Activated naive CD8-positive, alpha-beta T cell treated with anti-CD3 and anti-CD28 coated beads for 36 hours (primary cell): ENCODE results near the gene PRKAR1A. TPM values are rescaled to one million over a fixed set of nuclear protein-coding genes. Genes with fewer than 3 reads are reported as not detected.

Experiments
- DNase-seq: peaks from one replicate; pipeline ENCODE4 v3.0.0; 2021
- H3K27ac Mint-ChIP-seq: one replicate; pipeline ENCODE4 v1.8.0; 2022; ENCODE audit warnings: mild to moderate bottlenecking, moderate library complexity, mixed read lengths
- H3K27me3 Mint-ChIP-seq: one replicate; pipeline ENCODE4 v1.8.0; 2022; ENCODE audit warnings: mild to moderate bottlenecking, mixed read lengths
- H3K36me3 Mint-ChIP-seq: one replicate; pipeline ENCODE4 v1.8.0; 2021; ENCODE audit warnings: mild to moderate bottlenecking, mixed read lengths
- H3K4me1 Mint-ChIP-seq: one replicate; pipeline ENCODE4 v1.8.0; 2021; ENCODE audit warnings: mixed read lengths
- H3K4me3 Mint-ChIP-seq: one replicate; pipeline ENCODE4 v1.8.0; 2022; ENCODE audit warnings: mild to moderate bottlenecking, moderate library complexity, mixed read lengths
- H3K9me3 Mint-ChIP-seq: one replicate; pipeline ENCODE4 v1.8.0; 2022; ENCODE audit warnings: mixed read lengths
- total RNA-seq, 2 experiments: library from RNA; stranded (reverse); gene quantifications; one replicate each; pipeline ENCODE4 v1.2.3, GENCODE V29; 2021

The PRKAR1A gene
- total RNA-seq, 2 experiments from 2014 or later: 152 to 156 TPM

DNA sequence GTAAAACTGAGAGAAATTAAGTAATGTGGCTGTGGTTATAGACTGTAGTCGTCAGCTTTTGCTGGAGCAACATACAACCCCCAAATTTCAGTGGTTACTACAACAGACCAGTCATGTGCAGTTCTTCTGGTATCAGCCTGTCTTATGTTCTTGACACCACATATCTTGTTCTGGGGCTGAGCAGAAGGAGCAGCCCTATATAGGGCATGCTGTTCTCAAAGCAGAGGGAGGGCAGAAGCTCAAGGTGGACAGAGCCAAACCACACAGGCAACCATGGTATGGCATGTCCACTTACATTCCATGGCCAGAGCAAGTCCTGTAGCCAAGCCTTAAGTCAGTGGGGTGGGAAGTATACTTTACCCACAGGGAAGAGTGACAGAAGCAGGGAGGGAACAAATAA is 7.7 kb downstream of the PRKAR1A start:
- Mint-ChIP-seq H3K36me3 (peaks cover 55% of the 10 kb centered on the region), H3K27ac (peak overlapping the region; percentile 54), H3K4me1 (peaks cover 21% of the 10 kb centered on the region), H3K27me3 (no peaks in the 10 kb centered on the region), H3K4me3 (no peak overlapping the region), H3K9me3 (no peaks in the 10 kb centered on the region)
- no peak for DNase-seq

- no peaks in the 10 kb centered on the region for H3K27me3 Mint-ChIP-seq
- peaks cover 39% of the 10 kb centered on the region for H3K36me3 Mint-ChIP-seq
- no peaks in the 10 kb centered on the region for H3K9me3 Mint-ChIP-seq
- H3K4me1 Mint-ChIP-seq: peaks cover 10% of the 10 kb centered on the region
- no peak overlapping the region for H3K27ac Mint-ChIP-seq
- no peak overlapping the region for H3K4me3 Mint-ChIP-seq
- DNase-seq: no peak
Measured at GRCh38 chr17:68522266-68522665, 10.0 kb downstream of the PRKAR1A start.

GRCh38 chr17:68526548-68526947 is 14.3 kb downstream of the PRKAR1A start:
- H3K27ac Mint-ChIP-seq: no peak overlapping the region
- DNase-seq: no peak
- no peak overlapping the region for H3K4me3 Mint-ChIP-seq
- H3K9me3 Mint-ChIP-seq: no peaks in the 10 kb centered on the region
- no peaks in the 10 kb centered on the region for H3K27me3 Mint-ChIP-seq
- peaks cover 32% of the 10 kb centered on the region for H3K36me3 Mint-ChIP-seq
- peaks cover 3% of the 10 kb centered on the region for H3K4me1 Mint-ChIP-seq

GRCh38 chr17:68527314-68527713 is 15.1 kb downstream of the PRKAR1A start:
- peaks cover 3% of the 10 kb centered on the region for H3K4me1 Mint-ChIP-seq
- DNase-seq: no peak
- H3K27ac Mint-ChIP-seq: no peak overlapping the region
- peaks cover 31% of the 10 kb centered on the region for H3K36me3 Mint-ChIP-seq
- H3K4me3 Mint-ChIP-seq: no peak overlapping the region
- no peaks in the 10 kb centered on the region for H3K9me3 Mint-ChIP-seq
- no peaks in the 10 kb centered on the region for H3K27me3 Mint-ChIP-seq

GRCh38 chr17:68531252-68531651 is 19.0 kb downstream of the PRKAR1A start:
- peaks cover 21% of the 10 kb centered on the region for H3K36me3 Mint-ChIP-seq
- no peak overlapping the region for H3K27ac Mint-ChIP-seq
- H3K27me3 Mint-ChIP-seq: no peaks in the 10 kb centered on the region

DNA sequence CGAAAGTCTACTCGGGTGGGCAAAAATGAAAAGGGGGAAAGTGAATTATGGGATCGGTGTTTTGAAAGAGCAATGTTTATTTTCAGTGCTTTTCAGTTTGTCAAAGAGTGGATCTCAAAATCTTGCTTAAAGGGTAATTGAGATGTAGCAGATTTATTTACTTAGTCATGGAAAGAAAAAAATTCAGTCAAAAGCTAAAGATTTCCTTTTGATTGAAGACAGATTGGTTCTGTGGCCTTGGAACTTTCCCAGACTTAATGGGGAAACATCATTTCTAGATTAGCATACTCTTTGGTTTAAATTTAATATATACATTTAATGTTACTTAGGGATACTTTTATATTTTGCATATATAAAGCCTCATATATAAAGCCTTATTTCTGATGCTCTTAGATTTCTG is 20.6 kb downstream of the PRKAR1A start:
- peaks cover 6% of the 10 kb centered on the region for H3K4me1 Mint-ChIP-seq
- H3K27ac Mint-ChIP-seq: no peak overlapping the region
- H3K36me3 Mint-ChIP-seq: peaks cover 20% of the 10 kb centered on the region
- H3K4me3 Mint-ChIP-seq: no peak overlapping the region
- H3K27me3 Mint-ChIP-seq: no peaks in the 10 kb centered on the region
- H3K9me3 Mint-ChIP-seq: no peaks in the 10 kb centered on the region
- no peak for DNase-seq

More at GRCh38 chr17:68531252-68531651, 19.0 kb downstream of the PRKAR1A start:
- H3K4me3 Mint-ChIP-seq: no peak overlapping the region
- no peak for DNase-seq
- H3K4me1 Mint-ChIP-seq: peaks cover 6% of the 10 kb centered on the region
- H3K9me3 Mint-ChIP-seq: no peaks in the 10 kb centered on the region

- H3K4me1 Mint-ChIP-seq: peaks cover 6% of the 10 kb centered on the region
- no peak overlapping the region for H3K4me3 Mint-ChIP-seq
- H3K27me3 Mint-ChIP-seq: no peaks in the 10 kb centered on the region
- no peaks in the 10 kb centered on the region for H3K9me3 Mint-ChIP-seq
- H3K36me3 Mint-ChIP-seq: peaks cover 12% of the 10 kb centered on the region
- no peak for DNase-seq
- peak overlapping the region; percentile 62 for H3K27ac Mint-ChIP-seq
Measured at GRCh38 chr17:68533887-68534694, 21.9 kb downstream of the PRKAR1A start.

DNA sequence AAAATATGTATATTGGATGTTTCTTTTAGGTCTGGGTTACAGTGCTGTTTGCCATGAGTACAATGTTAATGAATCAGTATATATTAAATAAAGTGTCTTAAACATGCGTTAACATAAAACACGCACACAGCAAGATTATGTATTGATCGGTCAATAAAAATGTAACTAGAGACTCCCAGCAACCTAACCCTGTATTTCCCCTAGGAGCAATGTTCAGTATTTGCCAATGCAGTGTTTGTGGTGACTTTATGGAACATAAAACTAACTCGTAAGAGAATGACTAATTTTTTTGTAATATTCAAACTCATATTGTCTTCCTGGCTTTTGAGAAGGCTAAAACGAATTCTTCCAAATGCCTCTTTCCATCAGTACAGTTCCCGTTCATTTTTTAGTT is 22.5 kb downstream of the PRKAR1A start:
- Mint-ChIP-seq H3K27ac (no peak overlapping the region), H3K4me1 (peaks cover 6% of the 10 kb centered on the region), H3K27me3 (no peaks in the 10 kb centered on the region), H3K9me3 (no peaks in the 10 kb centered on the region), H3K4me3 (no peak overlapping the region), H3K36me3 (peaks cover 12% of the 10 kb centered on the region)
- DNase-seq: no peak

- H3K27me3 Mint-ChIP-seq: no peaks in the 10 kb centered on the region
- peaks cover 6% of the 10 kb centered on the region for H3K4me1 Mint-ChIP-seq
- no peaks in the 10 kb centered on the region for H3K9me3 Mint-ChIP-seq
- H3K4me3 Mint-ChIP-seq: no peak overlapping the region
- H3K27ac Mint-ChIP-seq: no peak overlapping the region
- peaks cover 4% of the 10 kb centered on the region for H3K36me3 Mint-ChIP-seq
- no peak for DNase-seq
Measured at GRCh38 chr17:68535922-68536321, 23.7 kb downstream of the PRKAR1A start.

- no peaks in the 10 kb centered on the region for H3K27me3 Mint-ChIP-seq
- peaks cover 2% of the 10 kb centered on the region for H3K4me1 Mint-ChIP-seq
- H3K36me3 Mint-ChIP-seq: no peaks in the 10 kb centered on the region
- H3K27ac Mint-ChIP-seq: no peak overlapping the region
- DNase-seq: no peak
- no peaks in the 10 kb centered on the region for H3K9me3 Mint-ChIP-seq
- H3K4me3 Mint-ChIP-seq: no peak overlapping the region
Measured at GRCh38 chr17:68539548-68540467, 27.6 kb downstream of the PRKAR1A start.

GRCh38 chr17:68540981-68541380 is 28.8 kb downstream of the PRKAR1A start:
- H3K4me3 Mint-ChIP-seq: no peak overlapping the region
- H3K27me3 Mint-ChIP-seq: no peaks in the 10 kb centered on the region
- no peaks in the 10 kb centered on the region for H3K9me3 Mint-ChIP-seq
- no peaks in the 10 kb centered on the region for H3K36me3 Mint-ChIP-seq
- H3K27ac Mint-ChIP-seq: no peak overlapping the region
- no peak for DNase-seq
- no peaks in the 10 kb centered on the region for H3K4me1 Mint-ChIP-seq

DNA sequence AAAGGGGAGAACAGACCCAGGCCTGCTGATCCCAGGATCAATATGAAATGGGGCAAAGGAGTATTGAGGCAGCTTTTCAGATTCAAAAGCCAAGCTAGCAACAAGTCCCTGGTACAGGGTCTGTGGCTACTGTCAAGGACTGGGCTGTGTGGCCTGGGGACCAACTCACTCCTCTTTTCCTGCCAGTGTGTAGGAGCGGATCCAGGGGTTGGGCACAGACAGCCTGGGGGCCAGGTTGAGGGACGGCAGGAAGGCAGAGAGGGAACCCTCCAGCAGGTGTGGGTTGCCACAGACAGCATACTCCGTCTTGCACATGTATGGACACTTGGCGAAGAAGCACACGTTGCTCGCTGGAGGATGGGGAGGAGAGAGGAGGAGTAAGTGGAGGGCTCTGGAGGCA is 29.6 kb downstream of the PRKAR1A start:
- Mint-ChIP-seq H3K4me3 (no peak overlapping the region), H3K4me1 (no peaks in the 10 kb centered on the region), H3K36me3 (no peaks in the 10 kb centered on the region), H3K27ac (no peak overlapping the region), H3K9me3 (no peaks in the 10 kb centered on the region), H3K27me3 (no peaks in the 10 kb centered on the region)
- DNase-seq: no peak

GRCh38 chr17:68542698-68543463 is 30.7 kb downstream of the PRKAR1A start:
- Mint-ChIP-seq H3K4me1 (no peaks in the 10 kb centered on the region), H3K27ac (no peak overlapping the region), H3K9me3 (no peaks in the 10 kb centered on the region), H3K36me3 (no peaks in the 10 kb centered on the region), H3K4me3 (no peak overlapping the region), H3K27me3 (no peaks in the 10 kb centered on the region)
- DNase-seq: no peak

- Mint-ChIP-seq H3K9me3 (no peaks in the 10 kb centered on the region), H3K4me1 (no peaks in the 10 kb centered on the region), H3K27ac (no peak overlapping the region), H3K27me3 (no peaks in the 10 kb centered on the region), H3K4me3 (no peak overlapping the region), H3K36me3 (no peaks in the 10 kb centered on the region)
- no peak for DNase-seq
Measured at GRCh38 chr17:68544111-68544915, 32.1 kb downstream of the PRKAR1A start.
